Upper lobe of left lung (tissue), 4 donors: Measurements from ENCODE around the gene SPTB.

Experiments
- CTCF ChIP-seq, 6 experiments: fragments of 450-650 bp in 4 of 6; fragments of 200-600 bp in 2 of 6; sonication (generic) in 2 of 6; IDR thresholded peaks; one replicate each; pipeline ENCODE4 v1.5.1; 2016 to 2019; ENCODE audit warnings: antibody characterized with exemption in 6 of 6
- POLR2A ChIP-seq, 4 donors: fragments of 450-650 bp; IDR thresholded peaks; one replicate each; pipeline ENCODE4 v1.5.1; 2016 to 2017; ENCODE audit warnings: antibody characterized with exemption in 4 of 4, mild to moderate bottlenecking in 2 of 4

GRCh38 chr14:64919215-64919614, 39.5 kb upstream of the SPTB start:
- TF ChIP-seq POLR2A (IDR thresholded peaks at IDR 0.05) (no peak), CTCF (IDR thresholded peaks at IDR 0.05) (no peak)
